ENCODE results near the gene BNIP1.
A peak's percentile ranks its signal among the peaks of the same experiment; 100 is the strongest.
"Not testable (repeated sequence)": the region's sequence is repeated elsewhere in the genome, so short reads cannot be mapped to it uniquely, and the experiment has no call there.

Gene BNIP1, protein sequence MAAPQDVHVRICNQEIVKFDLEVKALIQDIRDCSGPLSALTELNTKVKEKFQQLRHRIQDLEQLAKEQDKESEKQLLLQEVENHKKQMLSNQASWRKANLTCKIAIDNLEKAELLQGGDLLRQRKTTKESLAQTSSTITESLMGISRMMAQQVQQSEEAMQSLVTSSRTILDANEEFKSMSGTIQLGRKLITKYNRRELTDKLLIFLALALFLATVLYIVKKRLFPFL

DNA sequence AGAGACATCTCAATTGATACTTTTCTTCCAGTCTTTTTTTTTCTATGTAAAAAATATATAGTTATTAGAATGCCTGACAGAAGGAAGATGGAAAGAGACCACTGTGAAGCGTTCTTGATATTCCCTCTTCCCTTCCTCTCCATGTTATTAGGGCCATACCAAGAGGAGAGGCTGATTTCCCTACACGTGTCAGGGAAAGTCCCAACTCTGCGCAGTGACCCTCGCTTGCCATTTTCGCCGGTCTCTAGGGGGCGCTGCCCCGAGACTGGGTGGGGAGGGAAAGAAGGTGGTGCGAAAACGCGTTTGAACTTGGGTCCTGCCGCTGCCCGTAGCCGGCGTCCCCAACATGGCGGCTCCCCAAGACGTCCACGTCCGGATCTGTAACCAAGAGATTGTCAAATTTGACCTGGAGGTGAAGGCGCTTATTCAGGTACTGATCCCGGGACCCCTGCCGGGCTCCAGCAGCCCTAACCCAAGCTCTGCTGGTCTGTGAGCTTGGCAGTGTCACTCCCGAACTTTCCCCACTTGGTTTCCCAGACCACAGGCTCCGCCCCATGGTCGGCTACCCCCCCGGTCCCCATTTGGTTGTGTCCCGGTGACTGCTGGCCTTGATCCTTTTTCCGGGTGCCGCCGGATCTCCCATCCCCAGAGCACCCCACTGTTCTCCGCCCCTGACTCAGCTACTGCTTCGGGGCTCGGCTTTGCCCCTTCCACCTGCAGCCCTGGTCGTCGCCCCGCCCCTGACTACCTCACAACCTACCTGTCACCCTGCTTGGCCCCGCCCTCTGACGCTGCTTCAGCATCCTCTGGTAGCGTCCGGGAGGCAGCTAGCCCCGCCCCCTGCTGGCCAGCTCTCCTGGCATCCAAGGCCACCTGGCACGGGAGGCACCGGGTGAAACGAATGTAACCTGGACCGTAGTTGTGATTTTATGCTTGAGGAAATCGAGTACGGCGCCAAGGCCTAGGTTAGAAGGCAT, at the start of gene BNIP1:
TSS of gene BNIP1 (plus strand) at position 332 of the 977 bp plus-strand sequence. CDS start at position 347, 15 bp downstream.
- peak; percentile 25 for DNase-seq

DNA sequence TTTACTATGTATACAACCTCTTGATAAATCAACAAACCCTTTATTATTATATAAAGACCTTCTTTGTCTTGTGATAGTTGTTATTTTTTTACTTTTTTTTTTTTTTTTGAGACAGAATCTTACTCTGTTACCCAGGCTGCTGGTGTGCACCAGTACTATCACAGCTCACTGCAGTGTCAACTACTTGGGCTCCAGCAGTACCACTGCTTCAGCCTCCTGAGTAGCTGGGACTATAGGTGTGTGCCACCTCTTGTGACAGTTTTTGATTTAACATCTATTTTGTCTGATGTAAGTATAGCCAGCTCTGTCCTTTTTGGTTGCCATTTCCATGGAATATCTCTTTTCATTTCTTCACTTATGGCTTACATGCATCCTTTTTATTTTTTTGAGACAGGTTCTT, 45.5 kb upstream of the BNIP1 start:
- no peak for DNase-seq

DNA sequence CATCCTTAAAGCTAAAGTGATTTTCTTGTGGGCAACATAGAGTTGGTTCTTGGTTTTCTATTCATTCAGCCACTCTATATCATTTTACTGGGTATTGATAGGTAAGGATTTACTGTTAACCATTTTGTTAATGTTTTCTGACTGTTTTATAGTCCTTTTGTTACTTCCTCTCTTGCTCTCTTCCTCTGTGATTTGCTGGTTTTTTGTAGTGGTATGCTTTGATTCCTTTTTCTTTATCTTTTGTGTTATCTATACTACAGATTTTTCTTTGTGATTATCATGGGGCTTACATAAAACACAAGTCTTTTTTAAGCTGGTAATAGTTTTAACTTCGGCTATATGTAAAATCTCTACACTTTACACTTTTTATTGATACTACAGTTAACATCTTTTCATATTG, 44.9 kb upstream of the BNIP1 start:
- DNase-seq, result no peak

DNA sequence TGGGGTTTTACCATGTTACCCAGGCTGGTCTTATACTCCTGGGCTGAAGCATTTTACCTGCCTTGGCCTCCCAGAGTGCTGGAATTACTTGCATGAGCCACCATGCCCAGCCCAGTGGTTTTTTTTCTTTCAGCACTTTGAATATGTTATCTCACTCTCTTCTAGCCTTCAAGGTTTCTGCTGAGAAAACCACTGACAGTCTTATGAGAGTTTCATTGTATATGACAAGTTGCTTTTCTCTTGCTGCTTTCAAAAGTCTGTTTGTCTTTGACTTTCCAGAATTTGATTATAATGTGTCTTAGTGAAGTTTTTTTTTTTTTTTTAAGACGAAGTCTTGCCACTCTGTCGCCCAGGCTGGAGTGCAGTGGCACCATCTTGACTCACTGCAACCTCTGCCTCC, 43.1 kb upstream of the BNIP1 start:
- no peak for DNase-seq

DNA sequence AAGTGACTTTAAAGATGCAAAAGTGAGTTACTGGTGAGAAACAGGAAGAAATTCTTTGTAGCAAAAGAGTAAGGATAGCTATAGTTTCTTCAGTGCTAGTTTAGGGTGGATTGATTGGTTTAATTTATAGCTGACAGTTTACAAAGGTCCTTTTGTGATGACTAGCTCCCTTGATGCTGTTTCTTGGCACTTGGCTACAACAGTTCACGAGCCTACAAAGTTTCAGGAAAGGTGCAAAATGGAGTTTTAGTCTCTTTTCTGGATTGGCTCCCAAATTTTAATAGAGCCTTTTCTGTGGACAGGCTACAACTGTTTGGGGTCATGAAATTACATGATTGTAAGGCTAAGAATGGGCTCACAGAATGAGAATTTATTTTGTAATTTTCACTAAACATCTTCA, 40.9 kb upstream of the BNIP1 start:
- no peak for DNase-seq

DNA sequence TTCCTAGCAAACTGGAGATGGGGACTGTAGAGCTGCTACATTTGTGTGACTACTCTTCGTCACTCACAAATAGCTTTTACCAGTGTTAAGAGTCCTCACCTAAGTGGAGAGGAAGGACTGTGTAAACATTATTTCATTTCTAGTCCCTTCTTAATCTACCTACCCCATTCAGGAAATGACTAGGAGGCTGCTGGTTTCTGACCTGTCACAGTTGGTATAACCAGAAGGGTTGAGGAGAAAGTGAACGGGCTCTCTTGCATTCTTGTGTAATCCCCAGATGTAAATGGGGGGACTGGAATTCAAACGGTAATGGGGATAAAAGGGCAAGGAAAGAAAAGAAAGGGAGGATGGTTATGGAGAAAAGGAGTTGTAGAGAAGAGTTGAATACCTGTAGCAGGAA, 35.4 kb upstream of the BNIP1 start:
- no peak for DNase-seq

DNA sequence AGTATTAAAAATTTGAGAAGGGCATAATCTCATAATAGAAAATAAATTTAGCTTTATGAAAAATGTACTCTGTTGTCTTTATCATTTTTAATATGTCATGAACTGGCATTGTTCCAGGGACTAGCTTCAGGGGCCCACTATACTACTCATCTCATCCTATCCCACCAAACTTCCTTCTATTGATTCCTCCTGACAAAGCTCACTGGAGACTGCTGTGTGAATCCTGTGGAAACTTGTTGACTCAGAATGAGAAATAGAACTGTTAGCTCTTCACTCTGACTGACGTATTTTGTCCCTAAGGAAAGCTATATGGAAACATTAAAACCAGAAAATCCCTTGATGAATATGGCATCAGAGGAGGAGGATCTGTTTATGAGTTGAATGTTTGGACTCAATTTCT, 29.8 kb upstream of the BNIP1 start:
- no peak for DNase-seq

DNA sequence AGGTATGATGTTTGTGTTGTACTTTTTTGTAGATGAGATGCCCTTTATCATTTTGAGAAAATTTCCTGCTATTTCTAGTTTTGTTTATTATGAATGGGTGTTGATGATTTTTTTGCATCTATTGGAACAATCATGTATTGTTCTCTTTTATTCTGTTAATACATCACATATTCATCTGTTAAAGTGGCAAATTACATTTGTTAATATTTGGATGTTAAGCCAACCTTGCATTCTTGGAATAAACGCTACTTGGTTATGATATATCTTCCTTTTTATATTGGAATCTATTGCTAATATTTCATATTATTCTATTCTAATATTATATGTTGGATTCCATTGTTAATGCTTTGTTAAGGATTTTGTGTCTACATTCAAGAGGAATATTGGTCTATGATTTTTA, 24.6 kb upstream of the BNIP1 start:
- no peak for DNase-seq

DNA sequence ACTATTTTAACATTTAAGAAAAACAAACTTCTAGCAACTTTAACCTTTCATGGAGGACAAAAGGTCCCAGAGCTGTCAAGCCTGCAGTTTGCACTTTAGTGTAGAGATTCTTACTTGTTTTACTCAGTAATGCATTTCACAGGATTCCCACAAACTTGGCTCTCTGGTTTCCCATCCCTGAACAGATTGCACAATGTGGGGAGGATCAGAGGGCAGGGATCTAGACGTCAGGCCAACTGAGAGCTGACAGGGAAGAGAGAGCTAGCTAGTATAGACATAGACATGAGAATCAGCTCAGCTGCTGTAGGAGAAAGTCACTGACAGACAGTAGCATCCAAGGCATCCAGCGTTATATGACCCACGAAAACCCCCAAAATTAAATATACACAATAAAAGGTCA, 20.9 kb upstream of the BNIP1 start:
- no peak for DNase-seq

DNA sequence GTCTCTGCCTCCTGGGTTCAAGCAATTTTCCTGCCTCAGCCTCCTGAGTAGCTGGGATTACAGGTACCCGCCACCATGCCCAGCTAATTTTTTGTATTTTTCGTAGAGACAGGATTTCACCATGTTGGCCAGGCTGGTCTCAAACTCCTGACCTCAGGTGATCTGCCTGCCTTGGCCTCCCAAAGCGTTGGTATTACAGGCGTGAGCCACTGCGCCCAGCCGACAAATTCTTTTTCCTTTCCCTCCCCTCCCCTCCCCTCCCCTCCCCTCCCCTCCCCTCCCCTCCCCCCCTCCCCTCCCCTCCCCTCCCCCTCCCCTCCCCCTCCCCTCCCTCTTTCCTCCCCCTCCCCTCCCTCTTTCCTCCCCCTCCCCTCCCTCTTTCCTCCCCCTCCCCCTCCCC, 12.2 kb upstream of the BNIP1 start:
- not testable (repeated sequence) for DNase-seq

DNA sequence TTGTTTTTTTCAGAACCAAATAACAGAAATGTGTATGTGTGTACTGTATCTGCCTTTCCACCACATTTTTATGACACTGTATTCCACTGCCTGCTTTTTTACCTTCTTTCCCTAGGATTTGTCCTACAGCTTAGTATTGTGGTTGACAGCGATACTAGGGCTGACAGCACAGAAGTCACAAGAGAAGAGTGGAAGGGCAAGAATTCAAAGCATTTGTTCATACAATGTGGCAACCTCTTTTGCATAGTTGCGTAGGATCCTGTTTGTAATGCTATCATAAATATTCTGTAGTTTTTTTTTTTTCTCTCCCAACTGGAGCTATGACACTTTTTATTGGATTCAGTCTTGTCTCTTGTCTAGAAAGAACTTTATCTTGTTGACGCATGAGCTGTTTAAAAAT, 5.6 kb upstream of the BNIP1 start:
- DNase-seq, result no peak

DNA sequence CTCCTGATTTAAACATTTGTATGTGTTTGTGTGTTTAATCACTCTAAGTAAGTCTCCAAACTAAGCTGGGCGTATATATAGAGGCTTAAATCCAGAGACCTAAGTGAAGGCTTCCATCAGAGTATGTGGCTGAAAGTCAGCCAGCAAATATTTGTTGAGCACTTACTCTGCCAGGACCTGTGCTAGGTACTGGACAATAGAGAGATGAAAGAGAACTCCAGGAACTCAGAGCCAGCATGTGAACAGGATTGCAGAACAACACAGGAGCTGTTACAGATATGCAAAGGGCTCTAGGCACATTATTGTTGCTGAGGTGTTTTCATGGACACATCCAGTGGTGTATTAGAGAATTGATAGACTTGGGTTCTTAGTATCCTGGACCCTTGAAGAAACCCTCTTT, 4.7 kb upstream of the BNIP1 start:
- no peak for DNase-seq

DNA sequence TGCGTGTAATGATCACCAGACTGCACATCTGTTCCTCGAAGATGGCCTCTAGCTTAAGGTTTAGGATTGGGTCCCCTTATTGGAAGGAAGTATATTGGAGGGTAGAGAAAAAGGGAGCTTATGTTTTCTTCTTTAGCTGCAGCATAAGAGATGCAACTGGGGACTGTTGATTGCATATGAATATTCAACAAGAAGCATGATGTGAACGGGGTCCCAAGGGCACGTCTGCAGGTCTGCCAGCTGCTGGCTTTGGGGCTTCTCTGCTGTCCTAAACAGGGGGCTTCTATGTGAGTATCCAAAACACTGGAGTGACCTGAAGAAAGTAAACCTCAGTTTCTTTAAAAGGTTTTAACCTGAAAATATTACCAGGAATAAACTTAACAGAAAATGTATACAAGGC, 3.6 kb upstream of the BNIP1 start:
- no peak for DNase-seq

DNA sequence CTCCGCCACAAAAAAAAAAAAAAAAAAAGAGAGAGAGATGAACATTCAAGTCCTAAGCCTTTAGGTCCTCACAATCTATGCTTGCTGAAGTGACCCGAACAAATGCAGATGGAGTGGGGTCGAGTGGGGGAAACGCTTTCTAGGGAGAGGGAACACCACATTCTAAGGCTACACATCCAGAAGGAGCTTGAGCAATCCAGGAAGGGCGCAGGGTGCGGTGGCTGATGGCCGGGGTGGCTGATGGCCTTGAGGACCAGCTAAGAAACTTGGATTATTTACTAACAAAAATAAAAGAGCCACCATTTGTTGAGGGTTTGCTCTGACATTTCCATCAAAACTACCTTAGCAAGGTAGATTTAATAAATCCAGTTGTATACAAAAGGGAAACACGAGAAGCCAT, 764 bp upstream of the BNIP1 start:
- no peak for DNase-seq

DNA sequence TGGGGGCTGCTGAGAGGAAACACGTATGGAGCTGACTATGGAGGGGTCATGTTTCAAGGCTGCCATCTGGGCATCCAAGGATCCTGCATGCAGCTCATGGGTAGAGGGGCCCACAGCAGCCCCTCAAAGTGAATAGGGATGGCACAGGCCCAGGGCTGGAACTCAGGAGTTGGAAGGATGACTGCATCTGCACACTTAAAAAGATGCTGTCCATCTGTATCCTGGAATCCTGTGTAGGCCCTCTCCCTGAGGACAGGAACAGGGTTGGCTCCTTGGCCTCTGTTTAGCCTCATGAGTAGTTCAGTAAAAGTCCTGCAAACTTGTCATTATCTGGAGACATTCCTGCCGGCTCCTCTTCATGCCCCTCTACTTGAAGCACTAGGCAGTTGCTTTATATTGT, 4.0 kb downstream of the BNIP1 start:
- DNase-seq, result no peak

DNA sequence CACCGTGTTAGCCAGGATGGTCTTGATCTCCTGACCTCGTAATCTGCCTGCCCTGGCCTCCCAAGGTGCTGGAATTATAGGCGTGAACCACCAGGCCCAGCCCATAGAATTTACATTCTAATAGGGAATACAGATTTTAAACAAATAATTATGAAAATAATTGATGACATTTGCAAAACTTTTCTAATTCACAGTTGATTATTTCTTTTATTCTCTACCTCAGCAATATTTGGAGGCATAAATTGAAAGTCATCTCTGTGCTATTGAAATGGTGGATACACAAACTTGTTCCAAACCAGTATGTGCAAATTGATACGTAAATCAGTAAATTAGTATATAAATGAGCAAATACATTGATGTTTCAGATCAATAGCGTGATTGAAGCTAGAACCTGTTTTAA, 8.2 kb downstream of the BNIP1 start:
- no peak for DNase-seq

DNA sequence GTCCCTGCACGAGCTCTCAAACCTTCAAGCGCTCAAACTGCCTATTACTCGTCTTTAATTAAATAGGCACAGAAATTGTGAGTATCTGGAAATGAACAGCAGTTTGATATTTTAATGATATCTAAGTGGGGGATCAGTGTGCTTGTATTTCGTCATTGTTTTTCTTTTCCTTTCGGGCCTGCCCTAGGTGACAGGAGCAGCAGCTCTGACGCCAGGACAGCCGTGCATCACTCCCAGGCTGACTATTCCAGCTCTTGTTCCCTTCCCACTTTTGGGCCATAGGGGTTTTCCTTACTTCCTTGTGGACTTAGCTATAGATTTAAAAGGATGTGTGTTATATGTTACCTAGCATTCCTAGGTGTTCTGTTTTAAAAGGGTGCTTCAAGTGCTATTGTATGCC, 9.5 kb downstream of the BNIP1 start:
- no peak for DNase-seq

DNA sequence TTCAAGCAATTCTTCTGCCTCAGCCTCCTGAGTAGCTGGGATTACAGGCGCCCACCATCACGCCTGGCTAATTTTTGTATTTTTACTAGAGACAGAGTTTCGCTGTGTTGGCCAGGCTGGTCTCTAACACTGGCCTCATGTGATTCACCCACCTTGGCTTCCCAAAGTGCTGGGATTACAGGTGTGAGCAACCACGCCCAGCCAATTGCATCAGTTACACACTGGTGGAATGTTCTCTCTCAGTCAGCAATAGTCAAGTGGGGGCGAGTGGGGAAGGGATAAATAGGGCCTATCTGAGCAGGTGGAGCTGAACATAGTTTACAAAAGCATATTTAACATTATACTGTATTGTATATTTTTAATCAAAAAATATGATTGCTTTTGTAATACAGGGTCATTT, 10.3 kb downstream of the BNIP1 start:
- DNase-seq, result not testable (repeated sequence)

DNA sequence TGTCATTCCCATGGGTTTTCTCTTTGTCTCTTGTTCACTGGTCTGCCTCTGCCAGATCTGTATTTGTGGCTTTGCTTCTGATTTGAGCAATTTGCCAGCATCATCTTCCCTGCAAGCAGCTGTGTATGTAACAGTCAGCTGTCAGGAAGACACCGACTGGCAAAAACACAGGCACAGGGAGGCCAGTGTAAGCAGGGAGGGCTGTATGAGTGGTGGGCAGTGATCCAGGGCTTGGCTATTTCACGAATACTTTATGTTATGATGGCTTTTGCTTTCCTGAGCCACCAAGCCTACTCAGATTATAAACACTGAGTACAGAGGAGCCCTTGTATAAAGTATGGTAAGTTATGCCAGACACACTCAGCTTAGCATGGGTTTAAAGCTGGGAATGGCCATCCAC, 11.6 kb downstream of the BNIP1 start:
- no peak for DNase-seq

DNA sequence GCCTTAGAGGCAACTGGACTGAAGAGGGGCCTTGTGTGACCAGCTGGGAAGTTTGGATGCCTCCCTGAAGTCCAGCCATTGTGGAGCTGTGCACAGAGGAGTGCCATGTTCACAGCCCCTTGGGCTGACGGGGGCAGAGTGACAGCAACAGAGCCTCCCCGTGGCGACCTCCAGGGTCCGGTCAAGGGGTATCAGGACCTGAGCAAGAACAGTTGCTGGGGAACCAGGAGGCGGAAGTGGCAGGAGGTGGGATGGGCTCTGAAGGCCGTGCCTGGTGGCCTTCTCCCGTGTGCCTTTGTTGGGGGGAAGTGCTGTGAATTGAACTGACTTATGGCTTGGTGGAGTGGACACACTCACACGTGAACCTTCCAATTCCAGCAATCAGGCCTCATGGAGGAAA, 14.0 kb downstream of the BNIP1 start:
- DNase-seq, result no peak

DNA sequence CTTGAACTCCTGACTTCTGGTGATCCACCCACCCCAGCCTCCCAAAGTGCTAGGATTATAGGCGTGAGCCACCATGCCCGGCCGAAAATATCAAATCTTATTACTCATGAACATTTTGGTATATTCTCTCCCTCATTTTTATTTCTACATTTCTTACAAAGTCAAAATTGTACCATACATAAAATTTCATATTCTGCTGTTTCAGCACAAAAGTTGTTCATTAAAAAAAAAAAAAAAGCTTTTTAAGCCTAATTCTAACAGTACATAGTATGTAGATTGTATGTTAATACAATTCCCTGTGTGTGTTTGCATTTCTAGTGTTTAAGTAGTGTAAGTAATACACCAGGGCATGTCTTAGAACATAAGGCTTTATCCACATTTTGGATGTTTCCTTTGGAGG, 14.9 kb downstream of the BNIP1 start:
- DNase-seq, result no peak

DNA sequence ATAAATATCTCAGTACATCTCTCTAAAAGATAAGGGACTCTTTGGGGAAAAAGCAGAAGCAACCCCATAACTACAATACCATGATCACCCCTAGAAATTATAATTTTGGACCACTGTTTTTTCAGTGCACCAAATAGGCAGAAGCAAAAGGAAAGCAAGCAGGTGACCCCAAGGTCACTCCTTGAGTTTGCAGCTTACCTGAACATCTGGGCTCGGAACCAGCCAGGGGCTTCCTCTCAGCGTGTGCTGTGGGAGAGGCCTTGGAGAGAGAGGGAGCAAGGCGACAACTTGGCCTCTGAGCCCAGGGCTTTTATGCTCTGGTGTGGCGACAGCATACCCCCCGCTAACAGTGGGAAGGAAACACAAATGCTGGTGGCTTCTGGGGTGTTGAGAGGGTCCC, 16.8 kb downstream of the BNIP1 start:
- no peak for DNase-seq

DNA sequence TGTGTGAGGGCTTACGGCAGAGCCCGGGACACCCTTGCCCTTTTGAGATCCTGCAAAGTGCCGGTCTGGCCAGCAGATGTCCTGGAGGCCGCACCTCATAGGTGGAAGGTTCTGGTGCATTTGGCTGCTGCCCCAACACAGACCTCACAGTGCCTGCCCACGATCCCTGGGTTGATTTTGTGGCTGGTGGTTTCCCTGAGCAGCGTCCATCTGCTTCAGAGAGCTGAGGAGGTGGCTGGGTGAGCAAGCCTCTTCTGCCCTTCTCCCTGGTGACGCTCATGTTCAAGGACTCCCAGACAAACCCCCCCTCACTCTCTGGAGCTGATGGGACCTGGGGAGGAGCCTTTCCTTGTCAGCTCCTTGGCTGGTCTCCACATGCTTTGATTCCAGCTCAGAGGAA, 18.9 kb downstream of the BNIP1 start:
- DNase-seq, result no peak

DNA sequence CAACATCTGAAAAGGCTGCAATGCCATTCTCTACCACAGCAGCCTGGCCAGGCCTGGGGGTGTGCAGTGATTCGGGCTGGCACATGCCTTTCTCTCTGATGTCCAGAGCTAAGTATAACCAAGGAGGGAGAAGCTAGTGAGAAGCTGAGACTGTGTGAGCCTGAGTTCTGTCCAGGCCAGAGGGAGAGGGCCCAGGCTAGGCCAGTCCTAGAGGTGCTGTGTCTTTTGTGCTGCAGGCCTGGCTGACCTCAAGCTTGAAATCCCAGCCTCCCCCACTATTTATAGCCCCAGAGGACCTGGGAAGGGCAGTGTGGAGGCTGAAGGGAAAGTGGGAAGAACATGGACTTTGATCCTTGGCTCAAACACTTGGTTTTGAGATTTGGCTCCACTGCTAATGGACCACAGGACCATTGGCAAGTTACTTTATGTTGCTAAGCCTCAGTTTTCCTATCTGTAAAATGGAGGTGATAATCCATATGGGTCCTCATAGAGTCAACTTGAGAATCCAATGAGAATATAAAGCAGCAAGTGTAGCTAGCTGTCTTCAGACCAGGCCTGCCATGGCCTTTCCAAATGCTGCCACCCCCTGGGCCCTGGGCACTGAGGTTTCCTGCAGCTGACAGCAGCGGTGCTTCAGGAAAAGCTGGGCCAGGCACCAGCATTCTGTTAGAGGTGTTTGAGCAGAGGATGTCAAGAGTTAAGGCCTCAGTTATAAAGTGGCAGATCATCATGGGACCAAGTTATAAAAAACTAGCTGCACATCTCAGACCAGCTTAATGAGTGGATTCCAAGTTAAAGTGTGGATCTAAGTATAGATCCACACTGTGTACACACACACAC, 21.1 kb downstream of the BNIP1 start:
- DNase-seq, result no peak

Data from NCI-H1436 treated with DMSO at 0.1 percent for 48 hours (cell line).